BLaER1 treated with 17β-estradiol and CSF1 and Interleukin-3, amounts not matched to agents 10 nM and 100 nM (cell line): ENCODE measurements around the gene ADARB2.

Experiments
- H3K27ac ChIP-seq, 11 experiments: shearing (Covaris generic); formaldehyde crosslinking; 2 replicates each; pipeline ENCODE4 v1.8.1; 2022
- H3K27me3 ChIP-seq, 11 experiments: shearing (Covaris generic); formaldehyde crosslinking; 2 replicates each; pipeline ENCODE4 v1.8.1; 2022
- H3K36me3 ChIP-seq, 11 experiments: shearing (Covaris generic); formaldehyde crosslinking; 2 replicates each; pipeline ENCODE4 v1.8.1; 2022
- H3K4me1 ChIP-seq, 10 experiments: shearing (Covaris generic); formaldehyde crosslinking; 2 replicates each; pipeline ENCODE4 v1.8.1; 2022
- H3K4me2 ChIP-seq, 11 experiments: shearing (Covaris generic); formaldehyde crosslinking; 2 replicates each; pipeline ENCODE4 v1.8.1; 2022
- H3K4me3 ChIP-seq, 10 experiments: shearing (Covaris generic); formaldehyde crosslinking; 2 replicates each; pipeline ENCODE4 v1.8.1; 2022
- H3K9ac ChIP-seq, 11 experiments: shearing (Covaris generic); formaldehyde crosslinking; 2 replicates each; pipeline ENCODE4 v1.8.1; 2022
- H3K9me3 ChIP-seq, 11 experiments: shearing (Covaris generic); formaldehyde crosslinking; replicated peaks in 1 of 11; 2 replicates each; pipeline ENCODE4 v1.8.1; 2022
- H4K20me1 ChIP-seq, 11 experiments: shearing (Covaris generic); formaldehyde crosslinking; 2 replicates each; pipeline ENCODE4 v1.8.1; 2022
- Cebpa-rat ChIP-seq, 11 experiments: shearing (Covaris generic); IDR thresholded peaks; 2 replicates each; pipeline ENCODE4 v1.8.1; 2022

The ADARB2 gene

GRCh38 chr10:1651270-1651966 is 85.9 kb downstream of the ADARB2 start:
- Histone ChIP-seq H3K4me2 (no peak overlapping the region), H3K27ac (no peak overlapping the region), H3K36me3 (no peaks in the 10 kb centered on the region), H3K4me1 (peaks cover 0 to 18% (median 13%) of the 10 kb centered on the region in 10 experiments; a peak in 14 of 20 replicates), H4K20me1 (peaks cover 0 to 21% (median 0%) of the 10 kb centered on the region in 11 experiments; a peak in 2 of 22 replicates), H3K4me3 (no peak overlapping the region), H3K9me3 (no peaks in the 10 kb centered on the region), H3K9ac (no peak overlapping the region), H3K27me3 (no peaks in the 10 kb centered on the region)
- no peak for TF ChIP-seq Cebpa-rat (IDR thresholded peaks at IDR 0.05)

- Histone ChIP-seq H3K9me3 (no peaks in the 10 kb centered on the region), H3K27me3 (no peaks in the 10 kb centered on the region)
- no peak for TF ChIP-seq Cebpa-rat (IDR thresholded peaks at IDR 0.05)
These were observed 86.6 kb downstream of the ADARB2 start for GRCh38 chr10:1650542-1651269.

GRCh38 chr10:1648648-1649047 is 88.7 kb downstream of the ADARB2 start:
- no peak overlapping the region for H3K9ac ChIP-seq
- no peak overlapping the region for H3K27ac ChIP-seq
- no peak for TF ChIP-seq Cebpa-rat (IDR thresholded peaks at IDR 0.05)
- no peak overlapping the region for H3K4me2 ChIP-seq
- no peaks in the 10 kb centered on the region for H3K9me3 ChIP-seq
- H3K4me1 ChIP-seq = no peaks in the 10 kb centered on the region
- no peaks in the 10 kb centered on the region for H3K36me3 ChIP-seq
- no peaks in the 10 kb centered on the region for H3K27me3 ChIP-seq
- H3K4me3 ChIP-seq = no peak overlapping the region
- peaks cover 0 to 18% (median 0%) of the 10 kb centered on the region in 11 experiments; a peak in 2 of 22 replicates for H4K20me1 ChIP-seq

More at GRCh38 chr10:1650542-1651269, 86.6 kb downstream of the ADARB2 start:
- Histone ChIP-seq H3K9ac (no peak overlapping the region), H3K27ac (no peak overlapping the region), H3K4me1 (peaks cover 0 to 18% (median 13%) of the 10 kb centered on the region in 10 experiments; a peak in 14 of 20 replicates), H4K20me1 (peaks cover 0 to 21% (median 0%) of the 10 kb centered on the region in 11 experiments; a peak in 2 of 22 replicates), H3K4me2 (no peak overlapping the region), H3K36me3 (no peaks in the 10 kb centered on the region), H3K4me3 (no peak overlapping the region)

GRCh38 chr10:1646332-1646731 is 91.0 kb downstream of the ADARB2 start:
- Histone ChIP-seq H3K9me3 (no peaks in the 10 kb centered on the region), H3K27me3 (no peaks in the 10 kb centered on the region), H3K36me3 (no peaks in the 10 kb centered on the region), H3K4me3 (no peak overlapping the region), H3K4me1 (0 out of 20 replicates have a peak, but pooled peaks cover 0 to 2% (median 0%) of the 10 kb centered on the region in 10 experiments), H4K20me1 (peaks cover 0 to 12% (median 0%) of the 10 kb centered on the region in 11 experiments; a peak in 2 of 22 replicates), H3K9ac (no peak overlapping the region), H3K4me2 (no peak overlapping the region), H3K27ac (no peak overlapping the region)
- no peak for TF ChIP-seq Cebpa-rat (IDR thresholded peaks at IDR 0.05)

- no peak overlapping the region for H3K9ac ChIP-seq
- no peaks in the 10 kb centered on the region for H3K9me3 ChIP-seq
- H3K36me3 ChIP-seq = no peaks in the 10 kb centered on the region
- H3K4me1 ChIP-seq = 0 out of 20 replicates have a peak, but pooled peaks cover 0 to 5% (median 0%) of the 10 kb centered on the region in 10 experiments
- peaks cover 0 to 12% (median 0%) of the 10 kb centered on the region in 11 experiments; a peak in 2 of 22 replicates for H4K20me1 ChIP-seq
- no peak overlapping the region for H3K27ac ChIP-seq
- no peak overlapping the region for H3K4me2 ChIP-seq
- TF ChIP-seq Cebpa-rat (IDR thresholded peaks at IDR 0.05) = no peak
- no peak overlapping the region for H3K4me3 ChIP-seq
- no peaks in the 10 kb centered on the region for H3K27me3 ChIP-seq
These were observed 91.4 kb downstream of the ADARB2 start for GRCh38 chr10:1645896-1646295.

GRCh38 chr10:1644191-1644711 is 93.1 kb downstream of the ADARB2 start:
- no peak for TF ChIP-seq Cebpa-rat (IDR thresholded peaks at IDR 0.05)
- H4K20me1 ChIP-seq = peaks cover 0 to 12% (median 0%) of the 10 kb centered on the region in 11 experiments; a peak in 3 of 22 replicates
- H3K4me1 ChIP-seq = 0 out of 20 replicates have a peak, but pooled peaks cover 0 to 5% (median 0%) of the 10 kb centered on the region in 10 experiments
- H3K9ac ChIP-seq = no peak overlapping the region
- no peaks in the 10 kb centered on the region for H3K36me3 ChIP-seq
- no peak overlapping the region for H3K4me3 ChIP-seq
- no peaks in the 10 kb centered on the region for H3K27me3 ChIP-seq
- H3K9me3 ChIP-seq = no peaks in the 10 kb centered on the region
- no peak overlapping the region for H3K27ac ChIP-seq
- H3K4me2 ChIP-seq = no peak overlapping the region

- Histone ChIP-seq H3K9ac (no peak overlapping the region), H3K9me3 (no peaks in the 10 kb centered on the region), H3K27ac (no peak overlapping the region), H3K4me2 (no peak overlapping the region), H3K36me3 (no peaks in the 10 kb centered on the region), H4K20me1 (peaks cover 0 to 15% (median 0%) of the 10 kb centered on the region in 11 experiments; a peak in 4 of 22 replicates), H3K27me3 (no peaks in the 10 kb centered on the region), H3K4me3 (no peak overlapping the region), H3K4me1 (0 out of 20 replicates have a peak, but pooled peaks cover 0 to 5% (median 0%) of the 10 kb centered on the region in 10 experiments)
- TF ChIP-seq Cebpa-rat (IDR thresholded peaks at IDR 0.05) = no peak
These were observed 93.5 kb downstream of the ADARB2 start for GRCh38 chr10:1643908-1644179.

GRCh38 chr10:1643161-1643907 is 94.0 kb downstream of the ADARB2 start:
- Histone ChIP-seq H3K4me2 (no peak overlapping the region), H3K4me3 (no peak overlapping the region), H3K9ac (no peak overlapping the region), H3K27ac (no peak overlapping the region), H3K9me3 (no peaks in the 10 kb centered on the region), H4K20me1 (peaks cover 0 to 16% (median 0%) of the 10 kb centered on the region in 11 experiments; a peak in 4 of 22 replicates), H3K27me3 (no peaks in the 10 kb centered on the region), H3K4me1 (0 out of 20 replicates have a peak, but pooled peaks cover 0 to 5% (median 0%) of the 10 kb centered on the region in 10 experiments), H3K36me3 (no peaks in the 10 kb centered on the region)
- no peak for TF ChIP-seq Cebpa-rat (IDR thresholded peaks at IDR 0.05)
